ENCODE results near the gene GAPDH.

DNA sequence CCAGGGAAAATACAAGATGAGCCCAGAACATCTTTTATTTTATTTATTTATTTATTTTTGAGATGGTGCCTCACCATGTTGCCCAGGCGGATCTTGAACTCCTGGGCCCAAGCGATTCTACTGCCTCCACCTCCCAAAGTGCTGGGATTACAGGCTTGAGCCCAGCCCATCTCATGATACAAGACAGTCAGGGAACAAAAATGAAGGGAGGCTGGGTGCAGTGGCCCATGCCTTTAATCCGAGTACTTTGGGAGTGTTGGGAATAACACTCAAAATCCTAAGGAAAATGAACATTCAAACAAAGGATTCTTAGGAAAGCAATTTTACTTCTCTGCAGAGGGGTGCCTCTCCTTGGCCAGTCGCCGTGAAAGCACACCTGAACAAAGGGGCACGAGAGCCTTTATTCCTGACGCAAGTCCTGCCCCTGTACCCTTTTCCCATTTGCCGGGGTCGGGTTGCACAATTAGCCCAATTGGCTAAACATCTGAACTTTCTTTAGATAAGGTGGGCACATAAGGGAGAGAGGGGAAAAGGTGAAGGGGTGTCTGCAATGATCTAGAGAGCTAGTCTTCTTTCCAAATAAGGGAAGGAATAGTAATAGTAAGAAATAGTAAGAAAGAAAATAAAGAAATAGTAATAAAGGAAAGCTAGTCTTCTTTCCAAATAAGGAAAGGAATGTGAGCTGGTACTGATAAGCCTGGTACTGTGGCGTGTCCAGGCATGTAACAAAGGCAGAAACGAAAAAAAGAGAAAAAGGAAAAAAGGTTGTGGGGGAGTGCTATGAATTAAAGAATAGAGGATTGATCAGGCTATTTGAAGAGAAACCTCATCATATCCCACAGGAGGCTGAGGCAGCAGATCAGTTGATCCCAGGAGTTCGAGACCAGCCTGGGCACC is 27.0 kb upstream of the GAPDH start:
- TF ChIP-seq CTCF (IDR thresholded peaks at IDR 0.05; ENCODE audit: low read depth, low read length, poor library complexity, severe bottlenecking) (no peak), EZH2phosphoT487 (IDR thresholded peaks at IDR 0.05; ENCODE audit: borderline replicate concordance, low read length) (no peak)

All from DOHH2 (cell line).